Testis (tissue), 2 donors: ENCODE measurements around the gene RAB26.

Source experiments
- POLR2A ChIP-seq: fragments of 450-650 bp; IDR thresholded peaks from one replicate; pipeline ENCODE4 v1.6.1; 2017; ENCODE audit warnings: antibody characterized with exemption, mild to moderate bottlenecking, moderate library complexity
- TF ChIP-seq, protein P1 (sequence below), 3 experiments: fragments of 450-650 bp in 2 of 3; fragments of 200-600 bp in 1 of 3; sonication (generic) in 1 of 3; IDR thresholded peaks; one replicate each; pipeline ENCODE4 v1.5.1; 2016 to 2019; ENCODE audit warnings: antibody characterized with exemption in 3 of 3, mild to moderate bottlenecking in 2 of 3, moderate library complexity in 1 of 3

GRCh38 chr16:2198283-2198682, 49.9 kb downstream of the RAB26 start:
- TF ChIP-seq, protein P1, sequence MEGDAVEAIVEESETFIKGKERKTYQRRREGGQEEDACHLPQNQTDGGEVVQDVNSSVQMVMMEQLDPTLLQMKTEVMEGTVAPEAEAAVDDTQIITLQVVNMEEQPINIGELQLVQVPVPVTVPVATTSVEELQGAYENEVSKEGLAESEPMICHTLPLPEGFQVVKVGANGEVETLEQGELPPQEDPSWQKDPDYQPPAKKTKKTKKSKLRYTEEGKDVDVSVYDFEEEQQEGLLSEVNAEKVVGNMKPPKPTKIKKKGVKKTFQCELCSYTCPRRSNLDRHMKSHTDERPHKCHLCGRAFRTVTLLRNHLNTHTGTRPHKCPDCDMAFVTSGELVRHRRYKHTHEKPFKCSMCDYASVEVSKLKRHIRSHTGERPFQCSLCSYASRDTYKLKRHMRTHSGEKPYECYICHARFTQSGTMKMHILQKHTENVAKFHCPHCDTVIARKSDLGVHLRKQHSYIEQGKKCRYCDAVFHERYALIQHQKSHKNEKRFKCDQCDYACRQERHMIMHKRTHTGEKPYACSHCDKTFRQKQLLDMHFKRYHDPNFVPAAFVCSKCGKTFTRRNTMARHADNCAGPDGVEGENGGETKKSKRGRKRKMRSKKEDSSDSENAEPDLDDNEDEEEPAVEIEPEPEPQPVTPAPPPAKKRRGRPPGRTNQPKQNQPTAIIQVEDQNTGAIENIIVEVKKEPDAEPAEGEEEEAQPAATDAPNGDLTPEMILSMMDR (IDR thresholded peaks at IDR 0.05): no peak
- no peak for TF ChIP-seq POLR2A
